Fibroblast of skin of left biceps (primary cell): ENCODE results near the gene DOCK6.
A peak's percentile ranks its signal among the peaks of the same experiment; 100 is the strongest.

ENCODE experiments used
- DNase-seq, 2 experiments: peaks; one replicate each; pipeline ENCODE4 v3.0.0-alpha.2; 2013; ENCODE audit warnings: low read depth in 2 of 2

DOCK6 gene

GRCh38 chr19:11261971-11262839 lies at the start of gene DOCK6:
Gene DOCK6, minus strand, starts transcription at chr19:11262524. Its CDS starts 84 bp downstream, at chr19:11262440.
- no peak for DNase-seq

- no peak for DNase-seq
Observed at GRCh38 chr19:11306337-11306736, 44.0 kb upstream of the DOCK6 start.

DNA sequence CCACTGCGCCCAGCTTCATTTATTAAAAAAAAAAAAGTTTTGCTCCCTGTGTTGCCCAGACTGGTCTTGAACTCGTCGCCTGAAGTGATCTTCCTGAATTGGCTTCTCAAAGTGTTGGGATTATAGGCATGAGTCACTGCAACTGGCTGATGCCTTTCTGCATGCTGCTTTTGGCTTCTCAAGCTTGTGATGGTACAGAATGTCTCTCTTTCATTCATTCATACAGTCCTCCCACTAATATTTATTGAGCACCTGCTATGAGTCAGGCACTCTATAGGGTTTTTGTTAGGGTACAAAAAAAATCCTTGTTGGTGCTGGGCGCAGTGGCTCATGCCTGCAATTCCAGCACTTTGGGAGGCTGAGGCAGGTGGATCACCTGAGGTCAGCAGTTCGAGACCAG lies 42.6 kb upstream of the DOCK6 start:
- DNase-seq = no peak

GRCh38 chr19:11300811-11301120 lies 38.4 kb upstream of the DOCK6 start:
- DNase-seq = no peak

DNA sequence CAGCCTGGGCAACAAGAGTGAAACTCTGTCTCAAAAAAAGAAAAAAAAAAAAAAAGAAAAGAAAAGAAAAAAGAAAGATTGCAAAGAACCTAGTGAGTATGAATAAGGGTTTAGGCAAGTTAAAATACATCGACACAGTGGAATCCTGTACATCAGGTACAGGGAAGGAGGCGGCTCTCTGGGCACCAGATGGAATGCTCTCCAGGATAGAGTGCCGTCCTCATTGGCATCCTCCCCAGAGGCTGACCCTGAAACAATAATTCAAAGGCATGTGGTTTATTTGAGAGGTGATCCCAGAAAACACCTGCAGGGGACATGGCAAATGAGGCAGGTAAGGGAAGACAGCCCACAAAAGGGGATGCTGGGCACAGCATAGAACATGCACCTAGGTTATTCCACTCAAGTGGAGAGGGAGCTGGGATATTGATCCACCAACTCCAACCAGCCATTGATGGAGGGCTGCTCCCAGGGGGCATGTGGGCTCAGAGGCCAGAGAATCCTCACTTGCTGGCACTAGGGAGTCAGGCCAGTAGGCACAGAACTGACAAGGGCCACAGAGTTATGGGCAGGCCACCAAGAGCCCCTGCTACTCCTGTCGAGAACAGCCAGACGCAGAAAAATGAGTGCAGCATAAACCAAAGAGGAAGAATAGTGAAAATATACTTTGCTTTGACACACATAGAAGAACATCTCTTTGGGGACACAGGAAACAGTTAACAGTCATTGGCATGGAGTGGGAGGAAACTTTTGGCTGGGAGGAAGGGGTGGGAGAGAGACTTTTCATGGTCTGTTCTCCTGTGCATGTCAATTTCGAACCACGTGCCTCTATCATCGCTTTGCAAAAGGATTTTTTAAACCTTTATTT lies 37.9 kb upstream of the DOCK6 start:
- no peak for DNase-seq

GRCh38 chr19:11296264-11296663 lies 33.9 kb upstream of the DOCK6 start:
- DNase-seq = no peak

DNA sequence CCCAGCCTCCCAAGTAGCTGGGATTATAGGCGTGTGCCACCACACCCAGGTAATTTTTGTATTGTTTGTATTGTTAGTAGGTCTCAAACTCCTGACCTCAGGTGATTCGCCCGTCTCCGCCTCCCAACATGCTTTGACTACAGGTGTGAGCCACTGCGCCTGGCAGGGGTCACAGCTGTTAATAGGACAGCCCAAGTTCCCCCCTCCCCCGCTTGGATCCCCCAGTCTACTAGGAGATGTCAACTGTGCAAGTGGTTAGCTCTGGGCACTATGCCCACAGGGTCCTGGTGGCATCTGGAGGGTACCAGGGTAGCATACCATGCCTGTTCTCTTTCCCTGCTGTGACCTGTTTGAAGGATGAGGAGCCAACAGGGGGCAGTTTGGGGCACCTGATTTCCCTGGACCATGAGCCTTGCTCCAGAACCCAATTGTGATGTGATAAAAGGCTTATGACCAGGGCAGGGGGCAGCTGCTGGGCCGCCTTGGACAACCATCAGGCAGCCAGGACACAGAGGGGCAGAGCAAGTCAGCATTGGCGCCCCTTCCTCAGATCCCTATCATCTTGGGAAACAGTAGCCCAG lies 33.4 kb upstream of the DOCK6 start, which contains the start of gene TSPAN16:
Gene TSPAN16 (plus strand): TSS at position 496 of the 581 bp plus-strand sequence. CDS start 138 bp downstream, outside the sequence.
- no peak for DNase-seq

DNA sequence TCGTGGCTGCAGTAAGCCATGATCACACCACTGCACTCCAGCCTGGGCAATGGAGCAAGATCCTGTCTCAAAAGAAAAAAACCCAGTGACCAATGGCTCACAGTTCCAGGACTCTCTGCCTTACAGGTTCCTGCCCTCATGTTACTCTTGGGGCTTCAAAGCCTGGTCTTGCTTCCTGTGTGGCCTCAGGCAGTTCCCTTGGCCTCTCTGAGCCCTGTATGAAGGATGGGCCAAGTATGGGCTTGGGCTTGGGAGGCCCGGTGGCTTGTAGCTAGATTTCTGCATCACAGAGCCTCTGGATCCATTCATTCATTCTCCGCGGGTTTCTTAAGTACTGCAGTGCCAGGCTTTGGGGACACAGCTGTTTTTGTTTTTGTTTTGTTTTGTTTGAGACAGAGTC lies 32.9 kb upstream of the DOCK6 start:
- DNase-seq = no peak

DNA sequence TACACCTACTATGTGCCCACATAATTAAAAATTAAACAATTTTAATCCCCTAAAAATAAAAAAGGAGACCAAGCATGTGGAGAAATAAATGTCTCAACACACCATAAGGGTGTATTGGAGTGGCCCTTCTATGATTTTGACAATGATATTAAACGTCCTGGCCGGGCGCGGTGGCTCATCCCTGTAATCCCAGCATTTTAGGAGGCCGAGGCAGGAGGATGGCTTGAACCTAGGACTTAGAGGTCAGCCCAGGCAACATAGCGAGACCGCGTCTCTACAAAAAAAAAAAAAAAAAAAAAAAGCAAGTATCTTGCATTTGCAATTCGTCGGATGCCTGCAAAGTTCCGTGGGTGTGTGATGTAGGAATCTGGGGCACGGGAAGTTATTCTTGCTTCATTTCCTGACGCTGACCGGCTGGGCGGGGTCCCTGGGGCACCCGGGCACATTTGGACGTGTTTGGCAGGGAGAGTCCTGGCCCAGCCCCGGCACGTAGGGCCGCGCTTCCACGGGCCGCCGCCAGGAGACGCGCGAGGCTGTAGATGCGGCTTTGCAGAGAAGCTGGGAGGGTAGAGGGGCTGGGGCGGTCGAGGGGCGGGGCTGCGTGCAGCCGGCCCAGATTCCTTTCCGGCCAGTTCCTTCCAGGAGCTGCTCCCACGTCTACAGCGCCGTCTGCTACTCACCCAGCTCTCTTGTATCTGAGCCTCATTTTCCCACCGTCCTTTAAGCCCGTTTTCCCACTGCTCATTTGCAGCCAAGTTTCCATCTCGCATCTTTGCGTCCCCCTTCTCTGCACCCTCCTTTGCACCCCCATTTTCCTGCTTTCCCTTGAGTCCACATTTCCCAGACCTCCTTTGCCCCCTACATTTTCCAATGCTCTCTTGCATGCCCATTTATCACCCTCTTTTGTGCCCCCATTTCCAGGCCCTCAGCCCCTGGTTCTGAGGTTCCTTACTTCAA lies 31.4 kb upstream of the DOCK6 start:
- DNase-seq = peak; percentile 72 to 77

DNA sequence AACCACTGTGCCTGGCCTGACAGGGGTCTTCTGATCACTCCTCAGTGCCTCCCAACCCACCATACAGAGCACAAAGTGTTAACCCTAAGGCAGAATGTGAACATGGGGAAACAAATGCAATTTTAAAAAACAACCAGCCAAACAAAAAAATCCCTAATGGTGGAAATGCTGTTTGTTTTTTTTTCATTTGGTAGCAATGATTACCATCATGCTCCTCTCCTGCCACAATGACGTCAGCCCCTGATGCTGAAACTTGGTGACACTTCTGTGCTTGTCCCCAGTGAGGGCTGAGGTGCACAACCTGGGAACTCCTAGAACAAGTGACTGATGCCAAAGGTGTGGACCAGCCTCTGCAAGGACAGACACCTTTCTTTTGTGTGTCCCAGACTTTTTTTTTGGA lies 29.7 kb upstream of the DOCK6 start:
- DNase-seq = no peak

DNA sequence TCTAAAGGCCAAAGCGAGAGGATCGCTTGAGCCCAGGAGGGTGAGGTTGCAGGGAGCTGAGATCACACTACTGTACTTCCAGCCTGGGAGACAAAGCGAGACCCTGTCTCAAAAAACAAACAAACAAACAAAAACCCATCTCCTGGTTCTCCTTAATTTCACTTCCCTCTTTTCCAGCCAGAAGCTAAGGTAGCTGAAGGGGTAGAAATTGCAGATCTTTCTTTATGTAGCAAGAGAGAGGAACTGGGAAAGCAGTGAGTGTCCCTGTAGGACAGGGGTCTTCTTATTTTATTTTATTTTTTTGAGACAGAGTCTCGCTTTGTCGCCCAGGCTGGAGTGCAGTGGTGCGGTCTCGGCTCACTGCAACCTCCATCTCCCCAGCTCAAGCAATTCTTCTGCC lies 29.1 kb upstream of the DOCK6 start:
- DNase-seq = no peak

GRCh38 chr19:11290256-11290655 lies 27.9 kb upstream of the DOCK6 start:
- DNase-seq = no peak

GRCh38 chr19:11288349-11288748 lies 26.0 kb upstream of the DOCK6 start:
- DNase-seq = no peak

DNA sequence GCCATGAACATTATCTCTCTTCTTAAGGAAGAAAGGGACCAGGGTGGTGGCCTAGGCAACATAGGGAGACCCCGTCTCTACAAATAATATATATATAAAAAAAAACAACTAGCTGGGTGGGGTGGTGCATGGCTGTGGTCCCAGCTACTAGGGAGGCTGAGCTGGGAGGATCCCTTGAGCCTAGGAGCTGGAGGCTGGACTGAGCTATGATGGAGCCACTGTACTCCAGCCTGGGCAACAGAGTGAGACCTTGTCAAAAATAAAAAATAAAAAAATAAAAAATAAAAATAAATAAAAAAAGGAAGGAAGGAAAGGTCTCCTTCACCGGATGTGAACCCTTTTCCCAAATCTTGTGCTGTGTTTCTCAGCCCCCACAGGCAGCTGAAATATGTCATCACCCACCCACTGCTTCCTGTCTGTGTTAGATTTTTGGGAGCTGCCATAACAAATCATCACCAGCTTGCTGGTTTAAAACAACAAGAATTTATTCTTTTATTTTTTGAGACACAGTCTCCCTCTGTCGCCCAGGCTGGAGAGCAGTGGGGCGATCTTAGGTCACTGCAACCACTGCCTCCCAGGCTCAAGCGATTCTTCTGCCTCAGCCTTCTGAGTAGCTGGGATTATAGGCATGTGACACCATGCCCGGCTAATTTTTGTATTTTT lies 24.1 kb upstream of the DOCK6 start:
- no peak for DNase-seq

GRCh38 chr19:11284515-11284914 lies 22.2 kb upstream of the DOCK6 start:
- DNase-seq = no peak

GRCh38 chr19:11281356-11282049 lies 19.2 kb upstream of the DOCK6 start:
- DNase-seq = no peak

GRCh38 chr19:11279505-11280236 lies 17.3 kb upstream of the DOCK6 start:
- no peak for DNase-seq

GRCh38 chr19:11278670-11279069 lies 16.3 kb upstream of the DOCK6 start:
- no peak for DNase-seq

DNA sequence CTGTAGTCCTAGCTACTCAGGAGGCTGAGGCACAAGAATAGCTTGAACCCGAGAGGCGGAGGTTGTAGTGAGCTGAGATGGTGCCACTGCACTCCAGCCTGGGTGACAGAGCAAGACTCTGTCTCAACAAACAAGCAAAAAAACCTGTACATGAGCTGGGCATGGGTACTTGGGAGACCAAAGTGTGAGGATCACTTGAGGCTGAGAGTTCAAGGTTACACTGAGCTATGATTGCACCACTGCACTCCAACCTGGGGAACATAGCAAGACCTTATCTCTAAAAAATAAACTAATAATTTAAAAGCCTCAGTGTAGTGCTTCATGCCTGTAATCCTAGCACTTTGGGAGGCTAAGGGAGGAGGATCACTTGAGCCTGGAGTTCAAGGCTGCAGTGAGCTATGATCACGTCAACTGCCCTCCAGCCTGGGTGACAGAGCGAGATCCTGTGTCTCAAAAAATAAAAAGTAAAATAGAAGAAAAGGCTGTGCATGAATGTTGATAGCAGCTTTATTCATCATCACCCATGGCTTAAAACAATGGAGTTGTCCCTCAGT lies 12.3 kb upstream of the DOCK6 start:
- no peak for DNase-seq
